ENCODE results near the gene HRK.
"Not testable (repeated sequence)": the region's sequence is repeated elsewhere in the genome, so short reads cannot be mapped to it uniquely, and the experiment has no call there.

The HRK gene

DNA sequence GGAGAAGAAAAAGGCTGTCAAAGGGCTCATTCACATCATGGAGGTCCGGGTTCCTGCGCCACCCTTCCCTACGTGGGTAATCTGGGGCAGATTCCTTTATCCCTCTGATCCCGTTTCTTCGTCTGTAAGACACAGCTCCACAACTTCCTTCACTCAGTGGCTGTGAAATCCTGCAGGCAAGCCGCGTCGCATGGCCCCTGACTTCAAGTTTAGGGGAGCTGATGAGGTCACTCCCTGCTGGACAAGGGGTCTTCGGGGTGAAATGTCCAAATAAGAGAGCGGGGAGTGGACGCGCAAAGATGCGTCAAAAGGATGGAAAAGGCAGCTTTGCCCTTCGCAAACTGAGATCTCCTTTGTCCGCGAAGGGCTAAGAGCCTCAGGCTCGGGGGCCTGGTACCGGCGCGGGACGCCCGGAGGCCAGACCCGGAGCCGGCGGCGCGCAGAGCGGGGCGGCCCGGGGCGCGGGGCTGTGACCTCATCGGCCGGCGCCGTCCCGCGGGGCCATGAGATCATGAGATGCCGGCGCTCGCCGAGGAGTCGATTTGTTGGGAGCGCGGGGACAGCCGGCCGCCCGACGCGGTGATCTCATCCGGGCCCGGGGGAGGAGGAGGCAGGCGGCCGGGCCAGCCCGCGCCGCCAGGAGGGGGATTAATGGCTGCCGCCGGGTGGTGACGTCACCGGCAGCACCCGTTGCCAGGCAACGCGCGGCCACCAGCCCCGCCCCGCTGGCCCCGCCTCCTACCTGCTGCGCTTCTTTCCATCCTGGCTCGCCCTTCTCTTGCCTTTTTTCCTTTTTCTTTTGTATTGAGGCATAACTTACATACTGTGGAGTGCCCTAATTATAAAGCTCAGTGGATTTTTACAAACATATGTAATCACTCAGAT is 62.1 kb downstream of the HRK start:
- peak; percentile 75 to 90 for DNase-seq (ENCODE audit: low read depth in 2 of 2)

DNA sequence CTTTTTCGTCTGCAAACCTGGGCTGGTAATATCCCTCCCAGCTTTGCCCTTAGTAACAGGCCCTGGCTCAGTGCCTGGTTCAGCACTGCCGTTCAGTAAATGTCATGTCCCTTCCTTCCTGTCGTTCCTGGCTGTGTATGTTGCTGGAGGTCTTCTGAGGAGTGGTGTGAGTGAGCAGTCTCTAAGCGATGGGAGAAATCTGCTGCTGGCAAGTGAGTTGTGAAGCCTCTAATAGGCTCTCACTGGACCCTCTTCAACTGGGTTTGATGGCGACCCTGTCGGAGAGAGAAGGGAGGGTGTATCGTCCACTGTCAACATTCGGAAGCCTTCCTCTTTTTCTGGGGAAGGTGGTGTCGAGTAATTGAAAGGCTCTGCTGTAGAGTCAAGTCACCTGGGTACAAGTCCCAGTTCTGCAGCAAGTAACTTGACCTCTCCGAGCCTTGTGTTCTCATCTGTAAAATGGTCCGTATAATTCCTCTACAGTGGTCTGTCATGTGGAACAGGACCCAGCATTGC is 62.8 kb downstream of the HRK start:
- no peak for DNase-seq (ENCODE audit: low read depth in 2 of 2)

DNA sequence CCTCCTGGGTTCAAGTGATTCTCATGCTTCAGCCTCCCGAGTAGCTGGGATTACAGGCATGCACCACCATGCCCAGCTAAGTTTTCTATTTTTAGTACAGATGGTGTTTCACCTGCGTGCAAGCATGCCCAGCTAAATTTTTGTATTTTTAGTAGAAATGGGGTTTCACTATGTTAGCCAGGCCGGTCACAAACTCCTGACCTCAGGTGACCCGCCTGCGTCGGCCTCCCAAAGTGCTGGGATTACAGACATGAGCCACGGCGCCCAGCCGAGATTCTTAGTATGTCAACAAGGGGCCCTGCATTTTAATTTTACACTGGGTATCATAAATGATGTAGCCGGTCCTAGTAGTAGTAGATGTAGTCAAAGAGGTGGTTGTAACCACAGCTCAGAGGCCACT is 66.5 kb downstream of the HRK start:
- DNase-seq (ENCODE audit: low read depth in 2 of 2), result not testable (repeated sequence)

DNA sequence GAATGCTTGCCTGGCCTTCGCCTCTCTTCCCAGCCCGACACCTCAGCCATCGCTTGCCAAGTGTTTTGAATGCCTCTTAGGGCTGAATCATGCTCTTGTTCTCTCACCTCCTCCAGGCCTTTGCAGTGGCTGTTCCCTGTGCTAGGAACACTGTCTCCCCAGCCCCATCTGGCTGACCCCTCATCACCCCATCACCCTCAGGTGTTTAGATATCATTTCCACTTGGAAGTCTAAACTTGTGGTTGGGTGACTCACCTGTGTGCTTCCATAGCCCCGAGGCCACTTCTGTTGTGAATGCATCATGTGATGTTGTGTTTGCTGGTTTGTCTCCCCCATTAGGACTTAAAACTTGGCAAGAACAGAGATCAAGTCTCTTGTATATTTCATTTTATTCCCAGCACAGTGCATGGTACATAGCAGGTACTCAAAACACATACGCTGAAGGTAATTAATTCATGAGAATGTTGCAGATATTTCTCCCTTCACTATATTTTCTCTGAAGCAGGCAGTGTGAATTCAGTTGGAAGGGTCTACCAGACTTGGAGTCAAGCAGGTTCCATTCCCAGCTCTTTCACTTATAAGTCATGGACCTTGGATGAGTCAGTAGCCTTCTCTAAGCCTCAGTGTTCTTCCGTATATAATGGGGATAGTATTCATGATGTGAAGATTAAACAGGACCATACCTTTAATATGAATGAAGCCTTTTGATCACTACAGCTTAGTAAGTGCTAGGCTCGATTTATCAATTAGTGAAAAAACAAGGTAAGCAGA is 67.8 kb downstream of the HRK start:
- DNase-seq (ENCODE audit: low read depth in 2 of 2), result no peak

DNA sequence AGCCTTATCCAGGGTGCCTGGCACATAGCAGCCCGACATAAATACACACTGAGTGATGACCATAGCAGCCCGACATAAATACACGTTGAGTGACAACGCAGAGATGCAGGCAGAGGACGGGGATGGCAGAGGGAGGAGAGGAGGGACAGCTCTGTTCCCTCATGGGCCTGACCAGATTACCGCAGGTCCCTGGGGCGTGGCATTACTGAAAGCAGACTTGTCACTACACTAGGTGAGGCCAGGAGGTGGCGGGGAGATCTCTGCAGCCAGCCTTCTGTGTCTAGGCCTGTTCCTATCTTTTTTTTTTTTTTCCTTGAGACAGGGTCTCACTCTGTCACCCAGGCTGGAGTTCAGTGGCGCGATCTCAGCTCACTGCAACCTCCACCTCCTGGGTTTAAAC is 69.0 kb downstream of the HRK start:
- no peak for DNase-seq (ENCODE audit: low read depth in 2 of 2)

DNA sequence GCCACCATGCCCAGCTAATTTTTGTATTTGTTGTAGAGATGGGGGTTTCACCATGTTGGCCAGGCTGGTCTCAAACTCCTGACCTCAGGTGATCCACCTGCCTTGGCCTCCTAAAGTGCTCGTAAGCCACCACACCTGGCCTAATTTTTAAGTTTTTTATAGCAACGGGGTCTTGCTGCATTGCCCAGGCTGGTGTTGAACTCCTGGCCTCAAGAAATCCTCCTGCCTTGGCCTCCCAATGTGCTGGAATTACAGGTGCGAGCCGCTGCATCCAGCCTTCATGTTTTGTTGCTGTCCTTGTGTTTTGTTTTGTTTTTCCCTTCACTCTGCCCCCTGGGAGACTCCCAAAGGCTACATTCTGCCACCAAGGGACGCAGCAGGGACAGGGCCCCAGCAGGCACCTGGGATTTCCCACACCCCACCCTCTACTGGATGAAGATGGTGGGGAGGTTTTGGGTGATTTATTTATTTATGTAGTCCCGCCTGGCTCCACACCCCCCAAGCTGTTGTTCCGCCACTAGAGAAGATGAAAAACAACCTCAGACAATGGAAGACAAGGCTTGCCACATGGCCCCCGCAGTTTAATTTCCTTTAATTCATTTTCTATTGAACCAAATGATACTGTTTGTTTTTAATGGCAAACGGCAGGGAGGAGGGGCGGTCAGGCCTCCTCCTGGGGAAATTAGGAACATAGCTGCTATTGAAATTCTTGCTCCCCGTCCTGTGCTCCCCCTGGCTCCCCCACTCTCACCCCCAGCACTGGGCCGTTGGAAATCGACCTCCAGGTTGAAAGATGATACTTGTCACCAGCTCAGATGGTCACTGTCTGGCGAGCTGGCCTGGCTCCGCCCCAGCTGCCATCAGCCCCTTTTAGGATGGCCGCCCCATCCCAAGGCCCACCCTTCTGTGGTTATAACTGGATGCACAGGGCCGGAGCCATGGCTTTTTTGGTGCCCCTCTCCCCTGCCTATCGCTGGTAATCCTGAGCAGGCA is 72.8 kb downstream of the HRK start:
- no peak for DNase-seq (ENCODE audit: low read depth in 2 of 2)

DNA sequence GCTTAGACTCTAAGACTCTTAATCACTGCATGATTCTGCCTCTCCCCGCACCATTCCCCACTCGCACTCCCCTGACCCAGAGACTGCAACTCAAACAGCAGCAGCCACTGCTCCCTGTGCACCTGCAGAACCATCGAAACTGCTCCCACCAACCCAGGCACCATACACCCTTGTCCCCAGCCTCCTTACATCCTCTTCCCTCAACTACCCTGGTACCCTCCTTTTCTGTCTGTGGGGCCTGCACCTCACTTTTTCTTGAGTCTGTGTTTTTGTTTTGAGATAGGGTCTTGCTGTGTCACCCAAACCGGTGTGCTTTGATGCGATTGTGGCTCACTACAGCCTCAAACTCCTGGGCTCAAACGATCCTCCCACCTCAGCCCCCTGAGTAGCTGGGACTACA is 73.7 kb downstream of the HRK start:
- no peak for DNase-seq (ENCODE audit: low read depth in 2 of 2)

DNA sequence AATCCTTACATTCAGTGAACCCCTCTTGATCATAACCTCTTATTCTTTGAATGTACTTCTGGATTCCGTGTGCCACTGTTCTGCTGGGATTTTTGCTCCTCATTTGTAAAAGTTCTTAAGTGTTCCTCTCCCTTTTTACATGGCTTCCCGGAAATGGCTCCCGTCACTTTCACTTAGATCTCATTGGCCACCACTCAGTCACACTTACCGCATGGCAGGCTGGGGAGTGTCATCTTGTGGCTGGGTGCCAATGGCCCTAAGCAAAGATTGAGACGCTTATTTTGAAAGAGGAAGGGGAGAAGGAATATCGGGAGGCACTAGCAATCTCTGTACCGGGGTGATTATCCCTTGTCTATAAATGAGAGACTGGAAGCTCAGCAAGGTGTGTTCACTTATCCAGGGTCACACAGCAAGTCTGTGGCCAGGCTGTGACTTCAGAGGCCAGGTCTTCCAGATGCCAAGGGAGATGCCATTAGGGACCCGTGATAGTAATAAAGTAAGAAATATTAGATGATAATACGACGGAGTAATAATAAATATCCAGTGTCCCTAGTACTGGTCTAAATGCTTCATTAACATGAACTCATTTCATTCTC is 74.3 kb downstream of the HRK start:
- DNase-seq (ENCODE audit: low read depth in 2 of 2), result no peak

All from stimulated activated CD8-positive, alpha-beta memory T cell treated with anti-CD3 and anti-CD28 coated beads, Interleukin-7, amount 100 ng/mL, for 4 hours (primary cell).